Measurements from ENCODE around the gene RCSD1.
A peak's percentile ranks its signal among the peaks of the same experiment; 100 is the strongest.

DNA sequence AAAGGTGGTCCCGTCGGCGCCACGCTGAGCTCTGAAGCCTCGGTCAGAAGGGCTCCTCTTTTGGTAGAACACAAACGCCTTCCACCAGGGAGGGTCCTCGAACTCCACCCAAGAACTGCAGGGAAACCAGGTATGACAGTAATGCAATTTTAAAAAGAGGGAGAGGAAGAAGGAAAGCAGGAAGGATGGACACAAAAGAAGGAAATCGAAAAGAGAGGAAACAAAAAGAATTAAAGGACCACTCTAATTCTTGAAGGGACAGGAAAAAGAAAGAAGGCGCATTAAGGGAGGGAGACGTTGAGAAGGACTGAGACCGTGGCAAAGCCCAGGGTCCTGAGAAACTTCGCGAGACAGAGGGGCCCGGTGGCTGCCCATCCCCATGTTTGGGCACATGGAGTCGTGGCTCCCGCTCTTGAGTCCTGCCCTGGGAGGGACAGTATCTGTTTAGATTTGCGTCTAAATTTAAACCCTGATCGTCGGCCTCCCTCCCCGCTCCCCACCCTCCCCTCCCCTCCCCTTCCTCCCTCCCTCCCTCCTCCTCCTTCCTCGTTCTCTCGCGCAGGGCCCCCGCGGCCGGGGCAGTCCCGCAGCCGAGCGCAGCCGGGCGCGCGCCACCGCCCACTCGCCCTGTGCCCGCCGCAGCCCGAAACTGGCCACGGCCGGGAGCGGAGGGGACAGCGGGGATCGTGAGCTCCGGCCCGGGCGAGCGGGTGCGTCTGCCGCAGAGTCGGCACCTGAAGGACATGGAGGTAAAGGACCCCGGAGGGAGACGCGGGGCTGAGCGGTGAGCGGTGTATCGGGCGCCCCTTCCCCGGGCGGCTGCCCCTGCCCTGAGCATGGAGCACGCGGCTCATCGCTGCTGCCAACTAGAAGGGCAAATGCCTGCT is at the start of gene RCSD1:
- TF ChIP-seq, protein P1, sequence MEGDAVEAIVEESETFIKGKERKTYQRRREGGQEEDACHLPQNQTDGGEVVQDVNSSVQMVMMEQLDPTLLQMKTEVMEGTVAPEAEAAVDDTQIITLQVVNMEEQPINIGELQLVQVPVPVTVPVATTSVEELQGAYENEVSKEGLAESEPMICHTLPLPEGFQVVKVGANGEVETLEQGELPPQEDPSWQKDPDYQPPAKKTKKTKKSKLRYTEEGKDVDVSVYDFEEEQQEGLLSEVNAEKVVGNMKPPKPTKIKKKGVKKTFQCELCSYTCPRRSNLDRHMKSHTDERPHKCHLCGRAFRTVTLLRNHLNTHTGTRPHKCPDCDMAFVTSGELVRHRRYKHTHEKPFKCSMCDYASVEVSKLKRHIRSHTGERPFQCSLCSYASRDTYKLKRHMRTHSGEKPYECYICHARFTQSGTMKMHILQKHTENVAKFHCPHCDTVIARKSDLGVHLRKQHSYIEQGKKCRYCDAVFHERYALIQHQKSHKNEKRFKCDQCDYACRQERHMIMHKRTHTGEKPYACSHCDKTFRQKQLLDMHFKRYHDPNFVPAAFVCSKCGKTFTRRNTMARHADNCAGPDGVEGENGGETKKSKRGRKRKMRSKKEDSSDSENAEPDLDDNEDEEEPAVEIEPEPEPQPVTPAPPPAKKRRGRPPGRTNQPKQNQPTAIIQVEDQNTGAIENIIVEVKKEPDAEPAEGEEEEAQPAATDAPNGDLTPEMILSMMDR (IDR thresholded peaks at IDR 0.05; ENCODE audit: poor library complexity): no peak
- TF ChIP-seq EZH2 (IDR thresholded peaks at IDR 0.05; ENCODE audit: borderline replicate concordance) (peak; percentile 65), EZH2phosphoT487 (IDR thresholded peaks at IDR 0.05; ENCODE audit: low read depth, severe bottlenecking, unreplicated experiment) (peak; percentile 28)

Measured in hepatocyte (in vitro differentiated cells).